Endothelial cell of umbilical vein (primary cell): Measurements from ENCODE around the gene CYP27C1. TPM values are rescaled to one million over a fixed set of nuclear protein-coding genes. Genes with fewer than 3 reads are reported as not detected.
"Not testable (repeated sequence)": the region's sequence is repeated elsewhere in the genome, so short reads cannot be mapped to it uniquely, and the experiment has no call there.

ENCODE experiments used
- BruUV-seq: library from RNA; stranded (reverse); fragments of 400-500 nt; replicated peaks from 2 replicates; lab custom pipeline; 2021; lab: Mats Ljungman, UMichigan
- CTCF ChIA-PET: fragments of 300-600, 350-600 bp; sonication (Branson Sonifier 250); formaldehyde crosslinking; loops from one replicate; lab custom pipeline; 2021; ENCODE audit warnings: antibody characterized with exemption, inconsistent platforms; lab: Charles Lee
- POLR2A ChIA-PET: fragments of 300-600, 350-600 bp; sonication (Branson Sonifier 250); formaldehyde crosslinking; loops from one replicate; lab custom pipeline; 2021; ENCODE audit warnings: antibody characterized with exemption, inconsistent platforms; lab: Charles Lee
- DNase-seq: peaks from one replicate; pipeline ENCODE4 v3.0.0-alpha.2; 2011; ENCODE audit warnings: low read depth, low spot score
- FAIRE-seq: peaks from 2 replicates; lab custom pipeline; 2011; peaks lifted over from hg19 to GRCh38; lab: Jason Lieb, UNC
- H2AFZ ChIP-seq: 2 replicates; pipeline ENCODE4 v1.6.0; 2012; ENCODE audit warnings: low read depth, low read length, control low read depth, inconsistent platforms
- H3K27ac ChIP-seq: 2 replicates; pipeline ENCODE4 v1.5.1; 2011; ENCODE audit warnings: low read depth, mild to moderate bottlenecking, control low read depth, low read length, moderate library complexity; ENCODE audit not compliant: insufficient read depth
- H3K27me3 ChIP-seq, 2 experiments: 2 replicates each; pipeline versions ENCODE4 v1.6.0 to v1.6.1; 2011; ENCODE audit warnings: low read length in 2 of 2, mixed read lengths in 1 of 2; ENCODE audit not compliant: control insufficient read depth in 2 of 2, insufficient read depth in 2 of 2
- H3K36me3 ChIP-seq, 2 experiments: 2 replicates in 1 of 2; 3 replicates in 1 of 2; pipeline ENCODE4 v1.5.1; 2011; ENCODE audit warnings: low read length in 2 of 2, mild to moderate bottlenecking in 1 of 2, moderate library complexity in 1 of 2; ENCODE audit not compliant: control insufficient read depth in 2 of 2, insufficient read depth in 2 of 2; ENCODE audit errors: extremely low read depth in 1 of 2
- H3K4me1 ChIP-seq: 3 replicates; pipeline ENCODE4 v1.5.1; 2011; ENCODE audit warnings: mild to moderate bottlenecking, low read length; ENCODE audit not compliant: control insufficient read depth, insufficient read depth; ENCODE audit errors: extremely low read depth
- H3K4me2 ChIP-seq: 2 replicates; pipeline ENCODE4 v1.6.1; 2011; ENCODE audit warnings: low read length, control low read depth, mixed read lengths; ENCODE audit not compliant: insufficient read depth
- H3K4me3 ChIP-seq, 3 experiments: fragments of 200-600 bp in 1 of 3; sonication (generic), shearing (Covaris generic) in 1 of 3; replicated peaks in 1 of 3; 2 replicates each; pipeline ENCODE4 v1.5.1; 2011 to 2016; ENCODE audit warnings: control low read depth in 3 of 3, low read length in 3 of 3, mild to moderate bottlenecking in 2 of 3, inconsistent platforms in 1 of 3, low read depth in 1 of 3, moderate library complexity in 1 of 3; ENCODE audit not compliant: insufficient read depth in 1 of 3
- H3K79me2 ChIP-seq: 2 replicates; pipeline ENCODE4 v1.6.0; 2012; ENCODE audit warnings: low read length, inconsistent platforms; ENCODE audit not compliant: control insufficient read depth, insufficient read depth
- H3K9ac ChIP-seq: replicated peaks from 2 replicates; pipeline ENCODE3; 2011; ENCODE audit warnings: low read length, control low read depth; ENCODE audit not compliant: insufficient read depth; ENCODE audit errors: extremely low read depth
- H3K9me1 ChIP-seq: replicated peaks from 3 replicates; pipeline ENCODE4 v1.6.0; 2011; ENCODE audit warnings: mild to moderate bottlenecking, low read length; ENCODE audit not compliant: control insufficient read depth, insufficient read depth; ENCODE audit errors: extremely low read depth
- H3K9me3 ChIP-seq: replicated peaks from 2 replicates; pipeline ENCODE4 v1.5.1; 2012; ENCODE audit warnings: low read length, inconsistent platforms; ENCODE audit not compliant: control insufficient read depth, insufficient read depth
- H4K20me1 ChIP-seq: replicated peaks from 2 replicates; pipeline ENCODE3; 2011; ENCODE audit warnings: mild to moderate bottlenecking, low read length; ENCODE audit not compliant: control insufficient read depth, insufficient read depth; ENCODE audit errors: extremely low read depth
- CTCF ChIP-seq, 2 donors: IDR thresholded peaks; 1 replicate in 1 of 2; 2 replicates in 1 of 2; pipeline ENCODE4 v1.5.1; 2011; ENCODE audit warnings: low read length in 2 of 2, mild to moderate bottlenecking in 2 of 2, moderate library complexity in 2 of 2, control low read depth in 1 of 2, inconsistent platforms in 1 of 2, low read depth in 1 of 2; ENCODE audit not compliant: insufficient read depth in 1 of 2; ENCODE audit errors: extremely low read depth in 1 of 2
- EZH2 ChIP-seq: IDR thresholded peaks from 2 replicates; pipeline ENCODE4 v1.6.1; 2012; ENCODE audit warnings: borderline replicate concordance, low read depth, mild to moderate bottlenecking, moderate library complexity, low read length, inconsistent platforms; ENCODE audit not compliant: severe bottlenecking
- FOS ChIP-seq: IDR thresholded peaks from 2 replicates; pipeline ENCODE4 v1.6.1; 2011; ENCODE audit warnings: mild to moderate bottlenecking, low read length, moderate library complexity, borderline replicate concordance; ENCODE audit not compliant: insufficient read depth
- GATA2 ChIP-seq: IDR thresholded peaks from 2 replicates; pipeline ENCODE4 v1.7.0; 2011; ENCODE audit warnings: low read depth, mild to moderate bottlenecking, moderate library complexity, mixed read lengths, low read length; ENCODE audit not compliant: insufficient read length, insufficient read depth
- JUN ChIP-seq: IDR thresholded peaks from 2 replicates; pipeline ENCODE4 v1.6.1; 2011; ENCODE audit warnings: borderline replicate concordance, low read depth; ENCODE audit not compliant: insufficient read length, insufficient read depth
- MAX ChIP-seq: IDR thresholded peaks from 2 replicates; pipeline ENCODE4 v1.6.1; 2011; ENCODE audit not compliant: insufficient read depth, insufficient read length
- MYC ChIP-seq: IDR thresholded peaks from one replicate; pipeline ENCODE4 v1.6.1; 2011; ENCODE audit warnings: mild to moderate bottlenecking, low read depth, low read length
- POLR2A ChIP-seq: IDR thresholded peaks from 2 replicates; pipeline ENCODE4 v1.6.1; 2012; ENCODE audit warnings: low read depth, mild to moderate bottlenecking, control low read depth, low read length
- POLR2AphosphoS5 ChIP-seq: IDR thresholded peaks from 2 replicates; pipeline ENCODE4 v1.6.1; 2012; ENCODE audit warnings: low read depth, mild to moderate bottlenecking, control low read depth, low read length, moderate library complexity; ENCODE audit not compliant: insufficient read depth
- dilution Hi-C: fragments of 300-500 bp; cut with MboI; formaldehyde crosslinking; loops from one replicate; pipeline ENCODE4 v1.15.0; 2019; ENCODE audit warnings: low sequenced_read_pairs; ENCODE audit not compliant: extremely low pct_ligation_motif_present
- intact Hi-C: fragments of 100-400 bp; cut with micrococcal nuclease; formaldehyde crosslinking; loops from one replicate; pipeline ENCODE4 v1.10.0; 2022
- polyA plus RNA-seq, 4 experiments: library from polyadenylated mRNA; depleted of rRNA in 3 of 4; stranded (reverse) in 3 of 4; unstranded in 1 of 4; fragments of >200 nt; gene quantifications; 2 replicates each; pipeline versions ENCODE4 v1.2.1 to v1.2.3, GENCODE V29; 2011 to 2012; ENCODE audit warnings: missing spikeins in 1 of 4
- total RNA-seq: library from RNA; stranded (reverse); gene quantifications from 2 replicates; pipeline ENCODE4 v1.2.3, GENCODE V29; 2021

The CYP27C1 gene
- total and polyA plus RNA-seq, 2 donors (not counting 3 experiments of a cell fraction or from before 2014, with no cell fraction given) = not detected

- dilution Hi-C loops (no loop called here), intact Hi-C loops (no loop called here)
- DNase-seq (no peak), FAIRE-seq (no peak)
- H3K9me3 ChIP-seq = no peaks in the 10 kb centered on the region
- no peak overlapping the region for H3K4me3 ChIP-seq
- H4K20me1 ChIP-seq = no peaks in the 10 kb centered on the region
- H3K79me2 ChIP-seq = no peaks in the 10 kb centered on the region
- no peak overlapping the region for H2AFZ ChIP-seq
- H3K27ac ChIP-seq = no peak overlapping the region
- ChIA-PET CTCF (no interaction called here), POLR2A (no interaction called here)
- BruUV-seq = no TSS peak
- TF ChIP-seq MYC (no peak), JUN (no peak), GATA2 (no peak), EZH2 (no peak), CTCF (IDR thresholded peaks at IDR 0.05; ENCODE audit: extremely low read depth in 1 of 2, insufficient read depth in 1 of 2, low read depth in 1 of 2, low read length in 2 of 2) (no peak), POLR2A (no peak), POLR2AphosphoS5 (no peak), FOS (no peak), MAX (no peak)
- H3K4me2 ChIP-seq = no peak overlapping the region
- H3K4me1 ChIP-seq = no peaks in the 10 kb centered on the region
- H3K36me3 ChIP-seq = no peaks in the 10 kb centered on the region
- H3K9me1 ChIP-seq = no peaks in the 10 kb centered on the region
- H3K27me3 ChIP-seq = peaks cover 35 to 36% of the 10 kb centered on the region in 2 experiments
- no peak overlapping the region for H3K9ac ChIP-seq
Measured at GRCh38 chr2:127216095-127216494, 4.0 kb downstream of the CYP27C1 start.

GRCh38 chr2:127214201-127214600, 5.9 kb downstream of the CYP27C1 start:
- POLR2A ChIA-PET, H3K27ac ChIP-seq, FAIRE-seq, H3K36me3 ChIP-seq, H3K4me2 ChIP-seq, H3K9ac ChIP-seq, BruUV-seq, intact Hi-C loops, dilution Hi-C loops, H3K4me3 ChIP-seq, H4K20me1 ChIP-seq, H3K9me1 ChIP-seq, H3K4me1 ChIP-seq, H2AFZ ChIP-seq, DNase-seq, H3K9me3 ChIP-seq, H3K79me2 ChIP-seq, CTCF ChIA-PET: not testable (repeated sequence)
- H3K27me3 ChIP-seq = peaks cover 21 to 26% of the 10 kb centered on the region in 2 experiments
